DND-41 (cell line): Measurements from ENCODE around the gene ACAT1.
"Not testable (repeated sequence)": the region's sequence is repeated elsewhere in the genome, so short reads cannot be mapped to it uniquely, and the experiment has no call there.

ENCODE experiments used
- ATAC-seq: fragments of 200-7000 bp; cut with Tn5 transposase; 3 replicates; pipeline ENCODE4 v1.9.1; 2021; ENCODE audit warnings: low read depth; ENCODE audit not compliant: insufficient read depth
- DNase-seq: peaks from one replicate; pipeline ENCODE4 v3.0.0-alpha.2; 2020
- H2AFZ ChIP-seq: 2 replicates; pipeline ENCODE4 v1.6.0; 2012; ENCODE audit warnings: low read depth, low read length
- H3K27ac ChIP-seq: 2 replicates; pipeline ENCODE4 v1.5.1; 2012; ENCODE audit warnings: low read length, inconsistent platforms
- H3K27me3 ChIP-seq: fragments of 200-600 bp; sonication (generic); 2 replicates; pipeline ENCODE4 v1.6.0; 2012; ENCODE audit warnings: low read length, mild to moderate bottlenecking, inconsistent platforms; ENCODE audit not compliant: insufficient read depth, poor library complexity
- H3K36me3 ChIP-seq: 2 replicates; pipeline ENCODE4 v1.5.1; 2012; ENCODE audit warnings: low read length, inconsistent platforms; ENCODE audit not compliant: insufficient read depth
- H3K4me1 ChIP-seq: 2 replicates; pipeline ENCODE4 v1.5.1; 2012; ENCODE audit warnings: mild to moderate bottlenecking, low read length; ENCODE audit not compliant: insufficient read depth
- H3K4me2 ChIP-seq: 2 replicates; pipeline ENCODE4 v1.6.0; 2012; ENCODE audit warnings: mild to moderate bottlenecking, moderate library complexity, low read length, inconsistent platforms; ENCODE audit not compliant: insufficient read depth
- H3K4me3 ChIP-seq, 2 experiments: fragments of 200-600 bp in 1 of 2; shearing (Covaris generic) in 1 of 2; 2 replicates each; pipeline ENCODE4 v1.5.1; 2012 to 2016; ENCODE audit warnings: inconsistent platforms in 2 of 2, low read length in 2 of 2, mild to moderate bottlenecking in 2 of 2, low read depth in 1 of 2, moderate library complexity in 1 of 2
- H3K79me2 ChIP-seq: 2 replicates; pipeline ENCODE4 v1.6.0; 2012; ENCODE audit warnings: low read length, inconsistent platforms; ENCODE audit not compliant: insufficient read depth
- H3K9ac ChIP-seq: 2 replicates; pipeline ENCODE4 v1.6.0; 2012; ENCODE audit warnings: low read depth, mild to moderate bottlenecking, inconsistent platforms, low read length, moderate library complexity
- H3K9me3 ChIP-seq: 2 replicates; pipeline ENCODE4 v1.5.1; 2012; ENCODE audit warnings: low read length, moderate library complexity, mild to moderate bottlenecking, inconsistent platforms; ENCODE audit not compliant: insufficient read depth, severe bottlenecking
- H4K20me1 ChIP-seq: 2 replicates; pipeline ENCODE4 v1.6.0; 2012; ENCODE audit warnings: low read length; ENCODE audit not compliant: insufficient read depth
- EZH2 ChIP-seq: IDR thresholded peaks from 3 replicates; pipeline ENCODE4 v1.6.1; 2012; ENCODE audit warnings: borderline replicate concordance, low read depth, mild to moderate bottlenecking, moderate library complexity, low read length, inconsistent platforms; ENCODE audit not compliant: severe bottlenecking
- TF ChIP-seq, protein P1 (sequence below): IDR thresholded peaks from 2 replicates; pipeline ENCODE4 v1.5.1; 2012; ENCODE audit warnings: borderline replicate concordance, low read length, moderate library complexity, mild to moderate bottlenecking; ENCODE audit not compliant: poor library complexity, severe bottlenecking; ENCODE audit errors: extremely low read depth

Gene ACAT1

DNA sequence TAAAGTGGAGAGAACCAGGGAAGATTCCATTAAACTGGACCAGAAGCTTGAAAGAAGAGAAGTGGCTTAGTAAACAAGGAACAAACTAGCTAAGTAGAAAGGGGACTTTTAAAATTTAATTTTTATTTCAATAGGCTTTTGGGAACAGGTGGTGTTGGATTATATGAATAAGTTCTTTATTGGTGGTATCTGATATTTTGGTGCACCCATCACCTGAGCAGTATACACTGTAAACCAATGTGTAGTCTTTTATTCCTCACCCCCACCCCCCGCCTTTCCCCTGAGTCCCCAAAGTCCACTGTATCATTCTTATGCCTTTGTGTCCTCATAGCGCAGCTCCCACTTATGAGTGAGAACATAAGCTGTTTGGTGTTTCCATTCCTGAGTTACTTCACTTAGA lies 7.4 kb downstream of the ACAT1 start:
- Histone ChIP-seq H3K79me2 (peaks cover 22% of the 10 kb centered on the region; the same call in 1 of the 2 replicates), H3K36me3 (no peaks in the 10 kb centered on the region)

DNA sequence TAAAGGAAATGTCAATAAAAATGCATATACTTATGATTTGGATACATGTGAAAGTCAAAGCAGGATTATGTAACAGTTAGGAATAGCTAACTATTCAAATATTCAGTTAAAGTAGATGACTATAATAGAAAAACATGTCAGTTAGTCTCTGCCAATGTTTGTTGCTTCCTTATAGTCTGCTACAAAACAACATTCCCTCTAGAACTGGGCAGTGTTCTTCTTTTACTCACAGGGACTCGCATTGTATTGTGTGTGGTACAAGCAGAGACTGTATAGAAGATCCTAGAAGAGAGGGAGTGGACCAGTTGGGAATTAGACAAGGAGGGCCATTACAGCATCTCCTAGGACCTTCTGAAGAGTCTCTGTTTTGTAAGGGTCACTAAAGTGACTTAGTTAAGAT lies 10.6 kb downstream of the ACAT1 start:
- H3K4me1 ChIP-seq, result no peaks in the 10 kb centered on the region
- no peak overlapping the region for H2AFZ ChIP-seq
- H3K9me3 ChIP-seq, result no peaks in the 10 kb centered on the region
- H3K4me2 ChIP-seq, result no peak overlapping the region
- ATAC-seq (no peak), DNase-seq (no peak)
- no peaks in the 10 kb centered on the region for H4K20me1 ChIP-seq
- H3K27ac ChIP-seq, result no peak overlapping the region
- H3K36me3 ChIP-seq, result 0 out of 2 replicates have a peak, but pooled peaks cover 3% of the 10 kb centered on the region
- H3K27me3 ChIP-seq, result no peaks in the 10 kb centered on the region
- no peak for TF ChIP-seq EZH2
- TF ChIP-seq, protein P1, sequence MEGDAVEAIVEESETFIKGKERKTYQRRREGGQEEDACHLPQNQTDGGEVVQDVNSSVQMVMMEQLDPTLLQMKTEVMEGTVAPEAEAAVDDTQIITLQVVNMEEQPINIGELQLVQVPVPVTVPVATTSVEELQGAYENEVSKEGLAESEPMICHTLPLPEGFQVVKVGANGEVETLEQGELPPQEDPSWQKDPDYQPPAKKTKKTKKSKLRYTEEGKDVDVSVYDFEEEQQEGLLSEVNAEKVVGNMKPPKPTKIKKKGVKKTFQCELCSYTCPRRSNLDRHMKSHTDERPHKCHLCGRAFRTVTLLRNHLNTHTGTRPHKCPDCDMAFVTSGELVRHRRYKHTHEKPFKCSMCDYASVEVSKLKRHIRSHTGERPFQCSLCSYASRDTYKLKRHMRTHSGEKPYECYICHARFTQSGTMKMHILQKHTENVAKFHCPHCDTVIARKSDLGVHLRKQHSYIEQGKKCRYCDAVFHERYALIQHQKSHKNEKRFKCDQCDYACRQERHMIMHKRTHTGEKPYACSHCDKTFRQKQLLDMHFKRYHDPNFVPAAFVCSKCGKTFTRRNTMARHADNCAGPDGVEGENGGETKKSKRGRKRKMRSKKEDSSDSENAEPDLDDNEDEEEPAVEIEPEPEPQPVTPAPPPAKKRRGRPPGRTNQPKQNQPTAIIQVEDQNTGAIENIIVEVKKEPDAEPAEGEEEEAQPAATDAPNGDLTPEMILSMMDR, result no peak
- no peak overlapping the region for H3K9ac ChIP-seq
- no peak overlapping the region for H3K4me3 ChIP-seq
- peaks cover 7% of the 10 kb centered on the region; the same call in 1 of the 2 replicates for H3K79me2 ChIP-seq

More for the DNA sequence above, 7.4 kb downstream of the ACAT1 start:
- no peak overlapping the region for H3K9ac ChIP-seq
- H3K9me3 ChIP-seq, result no peaks in the 10 kb centered on the region
- ATAC-seq, result no peak
- no peak overlapping the region for H3K27ac ChIP-seq
- no peaks in the 10 kb centered on the region for H4K20me1 ChIP-seq
- no peak for DNase-seq
- H3K27me3 ChIP-seq, result no peaks in the 10 kb centered on the region
- peaks cover 9% of the 10 kb centered on the region for H3K4me1 ChIP-seq
- no peak overlapping the region for H3K4me2 ChIP-seq
- TF ChIP-seq EZH2, result no peak
- TF ChIP-seq, protein P1, result no peak
- no peak overlapping the region for H2AFZ ChIP-seq
- H3K4me3 ChIP-seq, result no peak overlapping the region

DNA sequence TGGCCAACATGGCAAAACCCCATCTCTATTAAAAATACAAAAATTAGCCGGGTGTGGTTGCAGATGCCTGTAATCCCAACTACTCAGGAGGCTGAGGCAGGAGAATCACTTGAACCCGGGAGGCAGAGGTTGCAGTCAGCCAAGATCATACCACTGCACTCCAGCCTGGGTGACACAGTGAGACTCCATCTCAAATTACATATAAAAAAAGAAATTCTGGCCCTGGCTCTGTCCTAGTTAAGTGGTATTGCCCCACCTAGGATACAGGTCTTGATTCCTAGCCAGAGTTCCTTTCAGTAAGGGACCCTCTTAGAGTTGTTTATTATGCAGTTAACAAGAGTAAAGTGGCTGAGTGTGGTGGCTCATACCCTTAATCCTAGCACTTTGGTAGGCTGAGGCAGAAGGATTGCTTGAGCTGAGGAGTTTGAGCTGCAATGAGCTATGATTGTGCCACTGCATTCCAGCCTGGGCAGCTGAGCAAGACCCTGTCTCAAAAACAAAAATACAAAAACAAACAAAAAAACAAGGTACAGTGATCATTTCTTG lies 11.7 kb downstream of the ACAT1 start:
- H3K4me2 ChIP-seq, H2AFZ ChIP-seq, H3K4me3 ChIP-seq, H3K4me1 ChIP-seq, H3K9me3 ChIP-seq, H3K79me2 ChIP-seq, H3K9ac ChIP-seq, ATAC-seq, DNase-seq, H3K36me3 ChIP-seq, H4K20me1 ChIP-seq, H3K27ac ChIP-seq, H3K27me3 ChIP-seq: not testable (repeated sequence)

DNA sequence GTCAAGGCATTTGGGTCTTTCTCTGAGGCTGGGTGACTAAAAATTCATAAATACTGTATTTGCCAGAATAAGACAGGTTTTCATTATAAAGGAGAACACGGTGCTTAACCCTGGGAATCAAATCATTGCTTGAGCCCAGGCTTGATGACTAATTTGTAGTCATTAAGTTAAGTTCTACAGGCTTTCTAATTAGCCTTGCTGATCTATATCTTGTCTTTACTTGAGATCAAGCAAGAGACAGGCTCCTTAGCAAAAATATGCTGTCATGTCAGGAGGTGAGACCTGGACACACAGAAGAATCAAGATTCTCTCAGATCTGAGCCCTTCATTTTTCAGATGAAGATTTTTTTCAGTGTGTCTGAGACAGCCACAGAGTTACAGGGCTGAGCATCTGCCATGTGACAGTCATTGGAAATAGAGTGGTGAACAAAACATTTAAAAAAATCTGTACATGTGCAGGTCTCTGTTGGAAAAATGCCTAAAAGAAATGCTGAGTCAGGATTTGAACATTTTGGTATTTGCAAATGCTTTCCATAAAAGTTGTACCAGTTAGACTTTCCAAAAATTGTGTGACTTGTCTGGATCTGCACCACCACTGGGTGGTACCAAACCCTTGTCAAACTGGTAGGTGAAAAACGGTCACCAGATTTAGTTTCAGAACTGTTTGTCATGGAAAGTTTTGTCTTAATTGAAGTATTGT lies 14.6 kb downstream of the ACAT1 start:
- ATAC-seq, result 0 out of 3 replicates have a peak, but pooled peaks have one; percentile 48
- H3K4me1 ChIP-seq, result no peaks in the 10 kb centered on the region
- no peaks in the 10 kb centered on the region for H3K79me2 ChIP-seq
- no peak overlapping the region for H3K27ac ChIP-seq
- H3K9ac ChIP-seq, result no peak overlapping the region
- no peak overlapping the region for H2AFZ ChIP-seq
- H4K20me1 ChIP-seq, result no peaks in the 10 kb centered on the region
- no peak overlapping the region for H3K4me2 ChIP-seq
- H3K9me3 ChIP-seq, result no peaks in the 10 kb centered on the region
- no peak for DNase-seq
- no peaks in the 10 kb centered on the region for H3K27me3 ChIP-seq
- H3K36me3 ChIP-seq, result 0 out of 2 replicates have a peak, but pooled peaks cover 3% of the 10 kb centered on the region
- TF ChIP-seq, protein P1, result peak; percentile 58
- TF ChIP-seq EZH2, result no peak
- H3K4me3 ChIP-seq, result no peak overlapping the region
